HCT116 (cell line): Measurements from ENCODE around the gene LRRC15. TPM values are rescaled to one million over a fixed set of nuclear protein-coding genes. Genes with fewer than 3 reads are reported as not detected.

ENCODE experiments used
- ATAC-seq: fragments of 200-7000 bp; cut with Tn5 transposase; 2 replicates; pipeline ENCODE4 v1.9.1; 2020; ENCODE audit warnings: mild to moderate bottlenecking, moderate library complexity
- BruUV-seq: library from RNA; stranded (reverse); fragments of 400-500 nt; replicated peaks from 2 replicates; lab custom pipeline; 2021; lab: Mats Ljungman, UMichigan
- CTCF ChIA-PET: fragments of 300-600 bp; sonication (Branson Sonifier 250); formaldehyde crosslinking; loops from one replicate; lab custom pipeline; 2021; ENCODE audit warnings: antibody characterized with exemption; lab: Charles Lee
- POLR2A ChIA-PET: fragments of 300-600, 350-600 bp; sonication (Branson Sonifier 250); formaldehyde crosslinking; loops from one replicate; lab custom pipeline; 2021; ENCODE audit warnings: antibody characterized with exemption; lab: Charles Lee
- RAD21 ChIA-PET, 2 experiments: fragments of 300-600 bp; sonication (Branson Sonifier 250); formaldehyde crosslinking; loops; one replicate each; lab custom pipeline; 2023; ENCODE audit warnings: low total read pairs in 2 of 2; ENCODE audit not compliant: uncharacterized antibody in 2 of 2, unreplicated experiment in 2 of 2, low non-redundant PET in 1 of 2; lab: Charles Lee
- DNase-seq: peaks from one replicate; pipeline ENCODE4 v3.0.0-alpha.2; 2010; ENCODE audit warnings: low read depth, low spot score
- H2AFZ ChIP-seq: fragments of 200-600 bp; shearing (Covaris generic), sonication (generic); 2 replicates; pipeline ENCODE4 v1.6.1; 2017; ENCODE audit warnings: low read depth, mixed run types, mixed read lengths, antibody characterized with exemption, low read length; ENCODE audit not compliant: poor library complexity, severe bottlenecking
- H3K27ac ChIP-seq: 2 replicates; pipeline ENCODE4 v1.5.1; 2012; ENCODE audit warnings: low read depth, low read length
- H3K27me3 ChIP-seq: fragments of 200-600 bp; sonication (generic); 2 replicates; pipeline ENCODE4 v1.6.1; 2016; ENCODE audit warnings: mixed run types, low read length, mixed read lengths; ENCODE audit not compliant: insufficient read depth
- H3K36me3 ChIP-seq, 2 experiments: fragments of 200-500 bp in 1 of 2; fragments of 200-600 bp in 1 of 2; sonication (Bioruptor generic) in 1 of 2; sonication (generic) in 1 of 2; 2 replicates each; pipeline versions ENCODE4 v1.5.1 to v1.6.1; 2014 to 2016; ENCODE audit warnings: low read length in 2 of 2, inconsistent platforms in 1 of 2, mixed read lengths in 1 of 2, mixed run types in 1 of 2; ENCODE audit not compliant: insufficient read depth in 2 of 2, control insufficient read depth in 1 of 2
- H3K4me1 ChIP-seq, 2 experiments: fragments of 200-600 bp in 1 of 2; sonication (generic) in 1 of 2; 2 replicates each; pipeline versions ENCODE4 v1.5.1 to v1.6.1; 2012 to 2017; ENCODE audit warnings: low read length in 2 of 2, inconsistent platforms in 1 of 2, mild to moderate bottlenecking in 1 of 2, mixed read lengths in 1 of 2, mixed run types in 1 of 2, moderate library complexity in 1 of 2; ENCODE audit not compliant: insufficient read depth in 2 of 2, control insufficient read depth in 1 of 2
- H3K4me2 ChIP-seq: fragments of 200-600 bp; sonication (generic); 2 replicates; pipeline ENCODE4 v1.6.1; 2017; ENCODE audit warnings: mixed run types, low read length, mixed read lengths
- H3K4me3 ChIP-seq, 2 experiments: fragments of 200-600 bp in 1 of 2; sonication (generic) in 1 of 2; replicated peaks in 1 of 2; 2 replicates each; pipeline ENCODE4 v1.5.1; 2011 to 2016; ENCODE audit warnings: low read length in 2 of 2, control low read depth in 1 of 2, low read depth in 1 of 2, mild to moderate bottlenecking in 1 of 2, mixed read lengths in 1 of 2, mixed run types in 1 of 2
- H3K79me2 ChIP-seq: fragments of 200-600 bp; sonication (generic); 2 replicates; pipeline ENCODE4 v1.6.1; 2017; ENCODE audit warnings: mild to moderate bottlenecking, mixed run types, low read length, moderate library complexity, mixed read lengths; ENCODE audit not compliant: insufficient read depth
- H3K9ac ChIP-seq: fragments of 200-600 bp; sonication (generic); 2 replicates; pipeline ENCODE4 v1.6.1; 2016; ENCODE audit warnings: low read length, mixed read lengths
- H3K9me2 ChIP-seq: fragments of 200-600 bp; sonication (generic), shearing (Covaris generic); 2 replicates; pipeline ENCODE4 v1.6.1; 2017; ENCODE audit warnings: mixed run types, mild to moderate bottlenecking, moderate library complexity; ENCODE audit not compliant: insufficient read depth
- H3K9me3 ChIP-seq, 2 experiments: fragments of 200-500 bp in 1 of 2; fragments of 200-600 bp in 1 of 2; sonication (Bioruptor generic) in 1 of 2; sonication (generic) in 1 of 2; 2 replicates each; pipeline ENCODE4 v1.6.1; 2014 to 2017; ENCODE audit warnings: low read length in 2 of 2, mixed read lengths in 2 of 2, inconsistent platforms in 1 of 2, low read depth in 1 of 2, mild to moderate bottlenecking in 1 of 2, mixed run types in 1 of 2, moderate library complexity in 1 of 2; ENCODE audit not compliant: control insufficient read depth in 1 of 2, insufficient read depth in 1 of 2
- H4K20me1 ChIP-seq: fragments of 200-600 bp; sonication (generic), shearing (Covaris generic); 2 replicates; pipeline ENCODE4 v1.6.1; 2017; ENCODE audit warnings: mixed run types, mild to moderate bottlenecking, moderate library complexity; ENCODE audit not compliant: insufficient read depth
- EZH2 ChIP-seq: fragments of 200-600 bp; sonication (generic); IDR thresholded peaks from 2 replicates; pipeline ENCODE4 v1.6.1; 2017; ENCODE audit warnings: antibody characterized with exemption, mixed run types
- FOSL1 ChIP-seq: IDR thresholded peaks from 2 replicates; pipeline ENCODE4 v1.6.1; 2012; ENCODE audit warnings: low read depth
- JUND ChIP-seq: IDR thresholded peaks from 2 replicates; pipeline ENCODE4 v1.6.1; 2012
- RAD21 ChIP-seq: IDR thresholded peaks from 2 replicates; pipeline ENCODE4 v1.6.1; 2012; ENCODE audit warnings: low read depth, mild to moderate bottlenecking
- REST ChIP-seq: IDR thresholded peaks from 2 replicates; pipeline ENCODE4 v1.6.1; 2012; ENCODE audit warnings: low read depth
- YY1 ChIP-seq: IDR thresholded peaks from 2 replicates; pipeline ENCODE4 v1.6.1; 2011; ENCODE audit warnings: low read length, low read depth, moderate library complexity, mild to moderate bottlenecking; ENCODE audit not compliant: insufficient replicate concordance; ENCODE audit errors: extremely low read depth
- ZNF274 ChIP-seq: fragments of 200-500 bp; sonication (Bioruptor generic); IDR thresholded peaks from 2 replicates; pipeline ENCODE4 v1.6.1; 2014; ENCODE audit warnings: mild to moderate bottlenecking, low read depth, low read length, inconsistent platforms
- intact Hi-C: fragments of 100-400 bp; cut with micrococcal nuclease; formaldehyde crosslinking; loops from 2 replicates; pipeline ENCODE4 v1.10.0; 2022
- total RNA-seq: library from RNA; stranded (reverse); gene quantifications from one replicate; pipeline ENCODE4 v1.2.1, GENCODE V29; 2021; ENCODE audit not compliant: unreplicated experiment
- TF ChIP-seq, protein P1 (sequence below): IDR thresholded peaks from 2 replicates; pipeline ENCODE4 v1.6.1; 2012

The LRRC15 gene
- total RNA-seq, 1 experiment from 2014 or later, result not detected

- no peaks in the 10 kb centered on the region for H3K9me2 ChIP-seq
- peak overlapping the region; percentile 30 to 48 for H3K4me3 ChIP-seq
- TF ChIP-seq EZH2 (no peak), YY1 (no peak), REST (no peak), JUND (no peak), FOSL1 (no peak), ZNF274 (no peak), RAD21 (no peak)
- TF ChIP-seq, protein P1, sequence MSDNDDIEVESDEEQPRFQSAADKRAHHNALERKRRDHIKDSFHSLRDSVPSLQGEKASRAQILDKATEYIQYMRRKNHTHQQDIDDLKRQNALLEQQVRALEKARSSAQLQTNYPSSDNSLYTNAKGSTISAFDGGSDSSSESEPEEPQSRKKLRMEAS, result no peak
- TF ChIP-seq, all 23 proteins: peak for 0
- DNase-seq (peak; percentile 38), ATAC-seq (peak; percentile 98)
- Histone ChIP-seq H3K36me3 (no peaks in the 10 kb centered on the region), H3K9ac (no peak overlapping the region), H3K79me2 (no peaks in the 10 kb centered on the region), H2AFZ (peak overlapping the region; percentile 67), H4K20me1 (no peaks in the 10 kb centered on the region), H3K4me2 (peak overlapping the region; percentile 85), H3K4me1 (peaks cover 0 to 6% of the 10 kb centered on the region in 2 experiments; a peak in 1 of 4 replicates), H3K27me3 (no peaks in the 10 kb centered on the region), H3K27ac (no peak overlapping the region), H3K9me3 (no peaks in the 10 kb centered on the region)
- BruUV-seq, result no TSS peak
- ChIA-PET CTCF (no interaction called here), RAD21 (no interaction called here), POLR2A (no interaction called here)
- intact Hi-C loops, result no loop called here
Observed at GRCh38 chr3:194381460-194381875, 11.9 kb upstream of the LRRC15 start.
